Activated T-cell treated with anti-CD3 and anti-CD28 coated beads, Interleukin-2, amount 50 U/mL, for 72 hours (primary cell): ENCODE measurements around the gene FYB2. TPM values are rescaled to one million over a fixed set of nuclear protein-coding genes. Genes with fewer than 3 reads are reported as not detected.
A peak's percentile ranks its signal among the peaks of the same experiment; 100 is the strongest.

Source experiments
- ATAC-seq, 2 donors: fragments of 150-1000 bp; cut with Tn5 transposase; replicated peaks in 1 of 2; 2 replicates each; pipeline ENCODE4 v1.10.0; 2021; ENCODE audit warnings: moderate library complexity in 2 of 2, mild to moderate bottlenecking in 1 of 2
- DNase-seq, 2 donors: peaks; one replicate each; pipeline ENCODE4 v3.0.0; 2021 to 2022; ENCODE audit warnings: mixed read lengths in 1 of 2
- H3K27ac Mint-ChIP-seq: one replicate; pipeline ENCODE4 v1.8.0; 2022; ENCODE audit warnings: mild to moderate bottlenecking, moderate library complexity, mixed read lengths
- H3K27me3 Mint-ChIP-seq: one replicate; pipeline ENCODE4 v1.8.0; 2022; ENCODE audit warnings: low read depth, mixed read lengths
- H3K36me3 Mint-ChIP-seq, 2 donors: one replicate each; pipeline ENCODE4 v1.8.0; 2022; ENCODE audit warnings: mixed read lengths in 2 of 2, mild to moderate bottlenecking in 1 of 2; ENCODE audit not compliant: insufficient read depth in 2 of 2
- H3K4me1 Mint-ChIP-seq: one replicate; pipeline ENCODE4 v1.8.0; 2022; ENCODE audit warnings: low read depth, mixed read lengths
- H3K4me3 Mint-ChIP-seq, 2 donors: one replicate each; pipeline ENCODE4 v1.8.0; 2022; ENCODE audit warnings: mild to moderate bottlenecking in 2 of 2, mixed read lengths in 2 of 2, moderate library complexity in 2 of 2
- H3K9me3 Mint-ChIP-seq, 2 donors: one replicate each; pipeline ENCODE4 v1.8.0; 2022; ENCODE audit warnings: mixed read lengths in 2 of 2
- total RNA-seq, 2 donors: library from RNA; stranded (reverse); gene quantifications; one replicate each; pipeline ENCODE4 v1.2.3, GENCODE V29; 2022

The FYB2 gene
- total RNA-seq, 2 donors from 2014 or later = not detected

- DNase-seq (no peak), ATAC-seq (no peak)
- H3K27me3 Mint-ChIP-seq = peaks cover 5% of the 10 kb centered on the region
- H3K27ac Mint-ChIP-seq = no peak overlapping the region
- no peaks in the 10 kb centered on the region for H3K4me1 Mint-ChIP-seq
- no peak overlapping the region for H3K4me3 Mint-ChIP-seq
- H3K36me3 Mint-ChIP-seq = no peaks in the 10 kb centered on the region
- no peaks in the 10 kb centered on the region for H3K9me3 Mint-ChIP-seq
These were observed 107.1 kb downstream of the FYB2 start for GRCh38 chr1:56712150-56712549.

DNA sequence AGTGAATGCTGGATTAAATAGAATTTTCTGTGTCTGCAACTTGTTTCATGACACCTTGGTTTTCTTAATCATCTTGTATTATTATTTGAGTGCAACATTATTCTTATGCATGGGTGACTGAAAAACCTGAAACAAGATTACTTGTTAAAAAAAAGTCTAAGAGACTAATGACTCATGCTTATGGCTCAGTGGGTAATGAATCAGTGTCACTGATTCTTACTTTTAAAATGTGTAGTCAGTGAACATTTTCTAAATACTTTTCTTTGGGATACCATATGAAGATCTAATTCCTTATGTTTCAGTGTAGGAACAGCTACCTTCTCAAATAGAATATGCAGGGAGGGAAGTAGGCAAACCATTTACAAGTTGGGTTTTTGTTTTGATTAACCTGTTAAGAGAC, 108.6 kb downstream of the FYB2 start:
- H3K36me3 Mint-ChIP-seq = no peaks in the 10 kb centered on the region
- no peak overlapping the region for H3K27ac Mint-ChIP-seq
- no peak overlapping the region for H3K4me3 Mint-ChIP-seq
- no peaks in the 10 kb centered on the region for H3K4me1 Mint-ChIP-seq
- peaks cover 9% of the 10 kb centered on the region for H3K27me3 Mint-ChIP-seq
- DNase-seq (no peak), ATAC-seq (no peak)
- no peaks in the 10 kb centered on the region for H3K9me3 Mint-ChIP-seq

DNA sequence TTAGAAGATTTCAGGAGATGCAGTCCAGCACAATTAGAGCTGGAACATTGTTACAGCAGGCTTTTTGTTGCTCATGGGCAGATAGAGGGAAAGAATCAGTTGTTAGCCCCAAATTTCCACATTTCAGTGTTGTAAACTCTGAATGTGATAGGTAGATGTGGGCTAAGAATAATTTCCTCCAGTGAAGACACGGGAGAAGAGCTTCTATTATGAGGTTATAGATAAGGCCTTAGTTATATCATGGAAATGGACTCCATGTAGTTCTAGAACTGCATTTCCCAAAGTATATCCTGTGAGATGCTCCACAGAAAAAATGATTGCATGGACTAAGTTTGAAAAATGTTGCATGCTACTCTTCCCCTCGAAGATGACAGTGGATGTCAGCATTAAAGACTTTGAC, 109.2 kb downstream of the FYB2 start:
- DNase-seq (no peak), ATAC-seq (no peak)
- H3K4me1 Mint-ChIP-seq = no peaks in the 10 kb centered on the region
- H3K4me3 Mint-ChIP-seq = no peak overlapping the region
- no peak overlapping the region for H3K27ac Mint-ChIP-seq
- peaks cover 9% of the 10 kb centered on the region for H3K27me3 Mint-ChIP-seq
- H3K36me3 Mint-ChIP-seq = no peaks in the 10 kb centered on the region
- no peaks in the 10 kb centered on the region for H3K9me3 Mint-ChIP-seq

GRCh38 chr1:56709269-56709880, 109.8 kb downstream of the FYB2 start:
- Mint-ChIP-seq H3K4me1 (no peaks in the 10 kb centered on the region), H3K9me3 (no peaks in the 10 kb centered on the region), H3K4me3 (no peak overlapping the region), H3K27me3 (peaks cover 9% of the 10 kb centered on the region), H3K27ac (no peak overlapping the region), H3K36me3 (no peaks in the 10 kb centered on the region)
- DNase-seq (no peak), ATAC-seq (no peak)

DNA sequence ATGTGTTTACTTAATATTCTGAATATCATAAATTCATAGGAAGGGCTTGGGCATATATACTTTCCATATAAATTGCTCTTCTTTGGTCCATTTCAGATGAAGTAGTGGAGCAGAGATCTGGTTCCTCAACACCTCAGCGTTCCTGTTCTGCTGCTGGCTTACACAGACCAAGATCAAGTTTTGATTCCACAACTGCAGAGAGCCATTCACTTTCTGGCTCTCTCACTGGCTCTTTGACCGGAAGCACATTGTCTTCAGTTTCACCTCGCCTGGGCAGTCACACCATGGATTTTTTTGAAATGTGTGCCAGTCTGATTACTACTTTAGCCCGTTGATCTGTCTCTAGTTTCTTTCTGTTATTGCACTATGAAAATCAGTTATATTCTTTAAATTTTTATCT, 111.8 kb downstream of the FYB2 start:
- peaks cover 0 to 2% of the 10 kb centered on the region in 2 donors for H3K9me3 Mint-ChIP-seq
- no peaks in the 10 kb centered on the region for H3K4me1 Mint-ChIP-seq
- no peak overlapping the region for H3K4me3 Mint-ChIP-seq
- ATAC-seq = no peak
- H3K27me3 Mint-ChIP-seq = peaks cover 9% of the 10 kb centered on the region
- no peaks in the 10 kb centered on the region for H3K36me3 Mint-ChIP-seq
- DNase-seq = no peak
- H3K27ac Mint-ChIP-seq = no peak overlapping the region

DNA sequence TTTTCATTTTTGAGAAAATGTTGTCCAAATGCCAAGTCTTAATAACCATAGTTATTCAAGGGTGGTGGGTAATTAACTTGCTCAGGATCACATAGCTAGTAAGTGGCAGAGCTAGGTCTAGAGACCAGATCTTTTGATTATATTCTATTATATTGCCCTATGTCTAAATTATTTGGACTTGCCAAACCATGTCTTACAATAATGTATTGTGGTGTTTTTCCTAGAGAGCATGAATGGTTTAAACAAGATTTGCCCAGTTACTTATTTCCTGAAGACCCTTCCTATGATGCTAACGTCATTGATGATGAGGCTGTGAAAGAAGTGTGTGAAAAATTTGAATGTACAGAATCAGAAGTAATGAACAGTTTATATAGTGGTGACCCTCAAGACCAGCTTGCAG, 115.5 kb downstream of the FYB2 start:
- Mint-ChIP-seq H3K36me3 (no peaks in the 10 kb centered on the region), H3K27me3 (peaks cover 9% of the 10 kb centered on the region), H3K9me3 (peaks cover 0 to 2% of the 10 kb centered on the region in 2 donors), H3K4me1 (no peaks in the 10 kb centered on the region), H3K27ac (no peak overlapping the region), H3K4me3 (no peak overlapping the region)
- DNase-seq (no peak), ATAC-seq (no peak)

DNA sequence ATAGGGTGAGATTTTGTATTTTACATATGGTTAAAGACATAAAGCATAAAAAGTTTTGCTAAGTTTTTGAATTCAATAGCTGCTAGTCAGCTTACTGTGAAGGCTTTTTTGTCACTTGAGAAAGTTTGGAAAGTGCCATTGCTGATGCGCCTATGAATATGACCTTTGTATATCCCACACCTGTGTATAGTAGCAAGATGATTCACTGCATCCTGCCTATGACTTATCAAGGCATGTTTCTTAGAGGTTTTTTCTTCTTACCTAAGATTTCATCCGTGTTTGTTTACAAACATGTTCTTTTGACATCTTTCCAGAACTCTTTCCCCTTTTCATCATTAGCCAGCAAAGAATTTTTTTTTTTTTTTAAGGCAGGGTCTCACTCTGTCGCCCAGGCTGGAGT, 122.5 kb downstream of the FYB2 start:
- H3K9me3 Mint-ChIP-seq = no peaks in the 10 kb centered on the region
- H3K4me1 Mint-ChIP-seq = no peaks in the 10 kb centered on the region
- H3K36me3 Mint-ChIP-seq = peaks cover 0 to 1% of the 10 kb centered on the region in 2 donors
- no peak overlapping the region for H3K27ac Mint-ChIP-seq
- no peak overlapping the region for H3K4me3 Mint-ChIP-seq
- H3K27me3 Mint-ChIP-seq = no peaks in the 10 kb centered on the region
- no peak for DNase-seq
- ATAC-seq = peak in 1 of 2 donors; percentile 36

DNA sequence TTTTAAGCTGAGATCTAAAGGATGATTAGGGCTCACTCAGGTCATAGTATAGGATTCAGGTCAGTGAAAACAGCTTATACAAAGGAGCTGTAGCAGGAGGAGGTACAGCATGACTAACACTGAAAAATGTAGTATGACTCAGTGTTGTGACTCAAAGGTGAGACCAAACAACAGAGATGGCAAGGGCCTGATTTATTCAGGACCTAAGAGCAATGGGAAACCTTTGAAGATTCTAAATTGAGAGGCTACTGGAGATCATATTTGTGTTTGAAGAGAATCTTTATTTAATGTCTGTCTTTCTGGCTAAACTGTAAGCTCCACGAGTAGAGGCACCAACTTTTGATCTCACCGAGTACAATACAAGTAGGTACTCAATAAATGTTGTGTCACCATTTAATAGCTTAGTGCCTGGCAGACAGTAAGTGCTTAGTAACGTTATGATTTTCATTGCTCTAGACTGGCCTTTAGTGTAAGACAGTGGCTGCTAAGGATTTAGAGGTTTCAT, 130.6 kb downstream of the FYB2 start:
- Mint-ChIP-seq H3K36me3 (no peaks in the 10 kb centered on the region), H3K27ac (no peak overlapping the region), H3K9me3 (no peaks in the 10 kb centered on the region), H3K4me3 (no peak overlapping the region), H3K4me1 (no peaks in the 10 kb centered on the region), H3K27me3 (no peaks in the 10 kb centered on the region)
- ATAC-seq (peak; percentile 100), DNase-seq (peak; percentile 6 to 14)

DNA sequence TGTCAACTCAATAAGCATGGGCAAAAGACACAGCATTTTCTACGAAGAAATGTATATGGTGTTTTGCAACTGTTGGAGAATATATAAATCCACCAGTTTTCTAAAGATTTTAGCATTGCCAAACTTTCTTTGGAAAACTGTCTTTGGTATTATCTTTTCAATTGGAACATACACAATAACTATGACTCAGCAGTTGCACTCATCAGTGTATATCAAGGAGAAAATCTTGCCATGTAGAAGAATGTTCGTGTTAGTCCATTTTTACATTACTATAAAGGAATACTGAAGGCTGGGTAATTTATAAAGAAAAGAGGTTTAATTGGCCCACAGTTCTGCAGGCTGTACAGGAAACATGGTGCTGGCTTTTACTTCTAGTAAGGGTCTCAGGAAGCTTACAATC, 133.0 kb downstream of the FYB2 start:
- Mint-ChIP-seq H3K27ac (no peak overlapping the region), H3K4me3 (no peak overlapping the region), H3K36me3 (no peaks in the 10 kb centered on the region), H3K4me1 (no peaks in the 10 kb centered on the region), H3K9me3 (no peaks in the 10 kb centered on the region), H3K27me3 (no peaks in the 10 kb centered on the region)
- ATAC-seq (no peak), DNase-seq (no peak)

- Mint-ChIP-seq H3K27me3 (peaks cover 6% of the 10 kb centered on the region), H3K9me3 (peaks cover 2 to 4% of the 10 kb centered on the region in 2 donors), H3K4me1 (no peaks in the 10 kb centered on the region), H3K27ac (no peak overlapping the region), H3K4me3 (no peak overlapping the region), H3K36me3 (no peaks in the 10 kb centered on the region)
- no peak for DNase-seq
- no peak for ATAC-seq
These were observed 135.6 kb downstream of the FYB2 start for GRCh38 chr1:56683569-56683968.

- peaks cover 18% of the 10 kb centered on the region for H3K27me3 Mint-ChIP-seq
- H3K4me3 Mint-ChIP-seq = no peak overlapping the region
- no peaks in the 10 kb centered on the region for H3K36me3 Mint-ChIP-seq
- DNase-seq (no peak), ATAC-seq (no peak)
- no peak overlapping the region for H3K27ac Mint-ChIP-seq
- H3K9me3 Mint-ChIP-seq = peaks cover 2 to 9% of the 10 kb centered on the region in 2 donors
- H3K4me1 Mint-ChIP-seq = no peaks in the 10 kb centered on the region
These were observed 142.6 kb downstream of the FYB2 start for GRCh38 chr1:56676571-56677035.

GRCh38 chr1:56675763-56676162, 143.4 kb downstream of the FYB2 start:
- Mint-ChIP-seq H3K36me3 (no peaks in the 10 kb centered on the region), H3K4me1 (no peaks in the 10 kb centered on the region), H3K27ac (no peak overlapping the region), H3K4me3 (no peak overlapping the region), H3K27me3 (peaks cover 18% of the 10 kb centered on the region), H3K9me3 (peaks cover 2 to 9% of the 10 kb centered on the region in 2 donors)
- DNase-seq (no peak), ATAC-seq (no peak)

DNA sequence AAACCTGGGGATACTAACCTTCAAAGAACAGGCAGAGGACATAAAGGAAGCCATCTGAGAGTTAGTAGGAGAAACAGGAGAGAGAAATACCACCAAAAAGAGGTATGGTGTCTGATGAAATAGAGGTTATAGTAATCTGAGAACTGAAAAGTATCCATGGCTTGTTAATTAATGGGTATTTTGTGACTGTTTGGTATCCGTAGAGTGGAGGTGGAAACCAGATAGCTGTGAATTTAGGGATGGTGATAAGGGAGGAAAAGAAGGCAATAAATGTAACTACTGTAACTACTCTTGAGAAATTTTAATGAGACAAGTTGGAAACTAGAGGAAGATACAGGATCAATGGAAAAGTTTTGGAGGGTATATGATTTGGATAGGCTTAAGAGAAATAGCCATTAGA, 146.6 kb downstream of the FYB2 start:
- Mint-ChIP-seq H3K27ac (no peak overlapping the region), H3K27me3 (peaks cover 12% of the 10 kb centered on the region), H3K4me1 (no peaks in the 10 kb centered on the region), H3K9me3 (peaks cover 0 to 4% of the 10 kb centered on the region in 2 donors), H3K4me3 (no peak overlapping the region), H3K36me3 (no peaks in the 10 kb centered on the region)
- DNase-seq (no peak), ATAC-seq (no peak)

- Mint-ChIP-seq H3K9me3 (peaks cover 0 to 4% of the 10 kb centered on the region in 2 donors), H3K4me3 (no peak overlapping the region), H3K4me1 (no peaks in the 10 kb centered on the region), H3K36me3 (no peaks in the 10 kb centered on the region), H3K27me3 (peaks cover 12% of the 10 kb centered on the region), H3K27ac (no peak overlapping the region)
- DNase-seq (no peak), ATAC-seq (no peak)
These were observed 147.7 kb downstream of the FYB2 start for GRCh38 chr1:56671542-56671941.
